Choroid plexus epithelial cell (primary cell): Measurements from ENCODE around the gene BCAN.

Source experiments
- DNase-seq: peaks from one replicate; pipeline ENCODE4 v3.0.0-alpha.2; 2010; ENCODE audit warnings: low read depth
- H3K4me3 ChIP-seq: 2 replicates; pipeline ENCODE4 v1.5.1; 2011; ENCODE audit warnings: low read depth, mild to moderate bottlenecking, control low read depth, low read length, moderate library complexity
- CTCF ChIP-seq: conservative IDR thresholded peaks from 2 replicates; pipeline ENCODE4 v1.5.1; 2011; ENCODE audit warnings: low read depth, mild to moderate bottlenecking, control low read depth, inconsistent platforms, low read length, moderate library complexity

BCAN gene

GRCh38 chr1:156692925-156693847, 51.3 kb downstream of the BCAN start:
- no peak for TF ChIP-seq CTCF
- no peak overlapping the region for H3K4me3 ChIP-seq
- DNase-seq: no peak

GRCh38 chr1:156693848-156694689, 52.2 kb downstream of the BCAN start:
- H3K4me3 ChIP-seq: no peak overlapping the region
- DNase-seq: no peak
- no peak for TF ChIP-seq CTCF

GRCh38 chr1:156694690-156694962, 52.7 kb downstream of the BCAN start:
- H3K4me3 ChIP-seq: no peak overlapping the region

GRCh38 chr1:156696755-156697154, 54.8 kb downstream of the BCAN start:
- no peak for TF ChIP-seq CTCF
- DNase-seq: no peak
- H3K4me3 ChIP-seq: no peak overlapping the region

More at GRCh38 chr1:156694690-156694962, 52.7 kb downstream of the BCAN start:
- DNase-seq: no peak
- no peak for TF ChIP-seq CTCF

GRCh38 chr1:156697481-156697880, 55.6 kb downstream of the BCAN start:
- no peak for DNase-seq
- TF ChIP-seq CTCF: no peak
- H3K4me3 ChIP-seq: no peak overlapping the region

GRCh38 chr1:156698995-156699394, 57.1 kb downstream of the BCAN start:
- no peak overlapping the region for H3K4me3 ChIP-seq
- no peak for DNase-seq
- TF ChIP-seq CTCF: no peak
